ENCODE data around the gene SGSH. TPM values are rescaled to one million over a fixed set of nuclear protein-coding genes. Genes with fewer than 3 reads are reported as not detected.

The SGSH gene
- total RNA-seq (10 to 100 TPM; 16.6 to 23.4 (median 19.9) TPM), polyA plus RNA-seq (13.0 TPM)
- long read RNA-seq, donor 1, transcript SGSH-201 (8 exons, 2,784 nt), result major isoform, 24 of 39 reads
- long read RNA-seq, donor 1, partial matches to known transcripts, result 3 of 39 reads
- long read RNA-seq, donor 1, other reads (novel, unspliced or antisense), result 12 of 39 reads
- long read RNA-seq, donor 2, transcript SGSH-201 (8 exons, 2,784 nt), result major isoform, 14 of 20 reads
- long read RNA-seq, donor 2, partial matches to known transcripts, result 1 of 20 reads
- long read RNA-seq, donor 2, other reads (novel, unspliced or antisense), result 5 of 20 reads
- long read RNA-seq, donor 3, transcript SGSH-201 (8 exons, 2,784 nt), result major isoform, 29 of 87 reads
- long read RNA-seq, donor 3, partial matches to known transcripts, result 22 of 87 reads
- long read RNA-seq, donor 3, other reads (novel, unspliced or antisense), result 35 of 87 reads
- long read RNA-seq, donor 4, transcript SGSH-201 (8 exons, 2,784 nt), result major isoform, 12 of 23 reads
- long read RNA-seq, donor 4, partial matches to known transcripts, result 5 of 23 reads
- long read RNA-seq, donor 4, other reads (novel, unspliced or antisense), result 6 of 23 reads

- H3K27me3 ChIP-seq (ENCODE audit: control insufficient read depth, insufficient read depth), result no peaks in the 10 kb centered on the region
- intact Hi-C loops (cut with DNase I), result no loop called here
- H3K27ac ChIP-seq (ENCODE audit: low read length), result peak within 1 kb of the TSS; percentile 10
- DNase-seq (peak; percentile 88 to 94 (median 94)), ATAC-seq (peak; percentile 91 to 92)
- H3K9me3 ChIP-seq (ENCODE audit: control insufficient read depth, low read length), result no peaks in the 10 kb centered on the region
- under 1% methylated on average over 77 of the region's 77 CpGs for WGBS
- H3K4me1 ChIP-seq (ENCODE audit: control insufficient read depth, insufficient read depth, low read length), result no peaks in the 10 kb centered on the region
- peak within 1 kb of the TSS; percentile 58 for H3K4me3 ChIP-seq (ENCODE audit: low read length)
These were observed at the start of gene SGSH, which contains the start of gene SLC26A11 for GRCh38 chr17:80220054-80220735. Gene SGSH (minus strand): TSS chr17:80220333. CDS start chr17:80220313, 20 bp downstream. Gene SLC26A11 (plus strand): TSS chr17:80220427. CDS start chr17:80221561, 1,134 bp downstream.

- no peaks in the 10 kb centered on the region for H3K27me3 ChIP-seq (ENCODE audit: control insufficient read depth, insufficient read depth)
- 84% methylated on average over 2 of the region's 2 CpGs for WGBS
- no peaks in the 10 kb centered on the region for H3K9me3 ChIP-seq (ENCODE audit: control insufficient read depth, low read length)
- no peak overlapping the region for H3K27ac ChIP-seq (ENCODE audit: low read length)
- H3K4me1 ChIP-seq (ENCODE audit: control insufficient read depth, insufficient read depth, low read length), result peaks cover 1% of the 10 kb centered on the region
- intact Hi-C loops (cut with DNase I), result no loop called here
- H3K4me3 ChIP-seq (ENCODE audit: low read length), result no peak overlapping the region
- ATAC-seq (no peak), DNase-seq (no peak)
These were observed 49.3 kb upstream of the SGSH start for GRCh38 chr17:80269405-80269807.

GRCh38 chr17:80268427-80268826 lies 48.3 kb upstream of the SGSH start:
- peaks cover 1% of the 10 kb centered on the region for H3K4me1 ChIP-seq (ENCODE audit: control insufficient read depth, insufficient read depth, low read length)
- H3K27ac ChIP-seq (ENCODE audit: low read length), result no peak overlapping the region
- 84% methylated on average over 4 of the region's 4 CpGs for WGBS
- intact Hi-C loops (cut with DNase I), result no loop called here
- H3K9me3 ChIP-seq (ENCODE audit: control insufficient read depth, low read length), result no peaks in the 10 kb centered on the region
- DNase-seq (no peak), ATAC-seq (no peak)
- H3K4me3 ChIP-seq (ENCODE audit: low read length), result no peak overlapping the region
- no peaks in the 10 kb centered on the region for H3K27me3 ChIP-seq (ENCODE audit: control insufficient read depth, insufficient read depth)

GRCh38 chr17:80267391-80267790 lies 47.3 kb upstream of the SGSH start:
- H3K4me1 ChIP-seq (ENCODE audit: control insufficient read depth, insufficient read depth, low read length), result peaks cover 4% of the 10 kb centered on the region
- H3K4me3 ChIP-seq (ENCODE audit: low read length), result no peak overlapping the region
- no peak for ATAC-seq
- H3K27me3 ChIP-seq (ENCODE audit: control insufficient read depth, insufficient read depth), result no peaks in the 10 kb centered on the region
- DNase-seq, result no peak
- H3K9me3 ChIP-seq (ENCODE audit: control insufficient read depth, low read length), result no peaks in the 10 kb centered on the region
- intact Hi-C loops (cut with DNase I), result no loop called here
- no peak overlapping the region for H3K27ac ChIP-seq (ENCODE audit: low read length)
- 95% methylated on average over 6 of the region's 6 CpGs for WGBS

GRCh38 chr17:80265205-80266068 lies 45.3 kb upstream of the SGSH start:
- ATAC-seq, result no peak
- H3K27ac ChIP-seq (ENCODE audit: low read length), result no peak overlapping the region

GRCh38 chr17:80264205-80265075 lies 44.3 kb upstream of the SGSH start:
- ATAC-seq (no peak), DNase-seq (peak in 1 of 3 donors; percentile 70)
- Histone ChIP-seq H3K4me3 (ENCODE audit: low read length) (peak overlapping the region; percentile 26), H3K9me3 (ENCODE audit: control insufficient read depth, low read length) (no peaks in the 10 kb centered on the region), H3K4me1 (ENCODE audit: control insufficient read depth, insufficient read depth, low read length) (peaks cover 4% of the 10 kb centered on the region), H3K27ac (ENCODE audit: low read length) (no peak overlapping the region), H3K27me3 (ENCODE audit: control insufficient read depth, insufficient read depth) (no peaks in the 10 kb centered on the region)
- intact Hi-C loops (cut with DNase I), result no loop called here
- WGBS, result 72% methylated on average over 19 of the region's 19 CpGs

More at GRCh38 chr17:80265205-80266068, 45.3 kb upstream of the SGSH start:
- Histone ChIP-seq H3K9me3 (ENCODE audit: control insufficient read depth, low read length) (no peaks in the 10 kb centered on the region), H3K4me3 (ENCODE audit: low read length) (no peak overlapping the region), H3K4me1 (ENCODE audit: control insufficient read depth, insufficient read depth, low read length) (peaks cover 4% of the 10 kb centered on the region), H3K27me3 (ENCODE audit: control insufficient read depth, insufficient read depth) (no peaks in the 10 kb centered on the region)
- intact Hi-C loops (cut with DNase I), result no loop called here
- WGBS, result 93% methylated on average over 17 of the region's 17 CpGs
- peak in 1 of 3 donors; percentile 59 for DNase-seq

GRCh38 chr17:80263253-80264204 lies 43.4 kb upstream of the SGSH start:
- no peaks in the 10 kb centered on the region for H3K9me3 ChIP-seq (ENCODE audit: control insufficient read depth, low read length)
- H3K4me3 ChIP-seq (ENCODE audit: low read length), result peak overlapping the region; percentile 26
- DNase-seq (peak; percentile 85 to 93 (median 87)), ATAC-seq (peak; percentile 67 to 73)
- 34% methylated on average over 19 of the region's 19 CpGs for WGBS
- intact Hi-C loops (cut with DNase I), result no loop called here
- no peaks in the 10 kb centered on the region for H3K27me3 ChIP-seq (ENCODE audit: control insufficient read depth, insufficient read depth)
- peaks cover 4% of the 10 kb centered on the region for H3K4me1 ChIP-seq (ENCODE audit: control insufficient read depth, insufficient read depth, low read length)
- peak overlapping the region; percentile 48 for H3K27ac ChIP-seq (ENCODE audit: low read length)

GRCh38 chr17:80262775-80263244 lies 42.7 kb upstream of the SGSH start:
- no peaks in the 10 kb centered on the region for H3K27me3 ChIP-seq (ENCODE audit: control insufficient read depth, insufficient read depth)
- peak overlapping the region; percentile 31 for H3K27ac ChIP-seq (ENCODE audit: low read length)
- DNase-seq, result peak in 1 of 3 donors; percentile 57
- peak overlapping the region; percentile 14 for H3K4me3 ChIP-seq (ENCODE audit: low read length)
- peaks cover 4% of the 10 kb centered on the region for H3K4me1 ChIP-seq (ENCODE audit: control insufficient read depth, insufficient read depth, low read length)
- ATAC-seq, result no peak
- intact Hi-C loops (cut with DNase I), result no loop called here
- no peaks in the 10 kb centered on the region for H3K9me3 ChIP-seq (ENCODE audit: control insufficient read depth, low read length)
- WGBS, result 77% methylated on average over 8 of the region's 8 CpGs

GRCh38 chr17:80262291-80262690 lies 42.2 kb upstream of the SGSH start:
- ATAC-seq, result no peak
- H3K4me1 ChIP-seq (ENCODE audit: control insufficient read depth, insufficient read depth, low read length), result peaks cover 4% of the 10 kb centered on the region
- no peaks in the 10 kb centered on the region for H3K9me3 ChIP-seq (ENCODE audit: control insufficient read depth, low read length)
- intact Hi-C loops (cut with DNase I), result no loop called here
- peak in 1 of 3 donors; percentile 39 for DNase-seq
- H3K27ac ChIP-seq (ENCODE audit: low read length), result peak overlapping the region; percentile 16
- no peak overlapping the region for H3K4me3 ChIP-seq (ENCODE audit: low read length)
- 56% methylated on average over 3 of the region's 3 CpGs for WGBS
- no peaks in the 10 kb centered on the region for H3K27me3 ChIP-seq (ENCODE audit: control insufficient read depth, insufficient read depth)
